ENCODE data around the gene CCDC158. TPM values are rescaled to one million over a fixed set of nuclear protein-coding genes. Genes with fewer than 3 reads are reported as not detected.

CCDC158 gene
- total and polyA plus RNA-seq, 2 experiments from 2014 or later: 0.21 to 0.27 TPM

DNA sequence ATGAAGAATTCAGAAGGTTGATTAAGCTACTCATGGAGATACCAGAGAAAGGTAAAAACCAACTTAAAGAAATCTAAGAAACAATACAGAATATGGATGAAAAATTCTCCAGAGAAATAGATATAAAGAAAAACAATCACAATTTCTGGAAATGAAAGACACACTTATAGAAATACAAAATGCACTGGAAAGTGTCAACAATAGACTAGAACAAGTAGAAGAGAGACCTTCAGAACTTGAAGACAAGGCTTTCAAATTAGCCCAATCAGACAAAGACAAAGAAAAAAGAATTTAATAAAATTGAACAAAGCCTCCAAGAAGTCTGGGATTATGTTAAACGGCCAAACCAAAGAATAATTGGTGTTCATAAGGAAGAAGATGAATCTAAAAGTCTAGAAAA, 104.8 kb downstream of the CCDC158 start:
- ATAC-seq: no peak

More for the DNA sequence above, 104.8 kb downstream of the CCDC158 start:
- Histone ChIP-seq H3F3A (replicated peaks; ENCODE audit: low read depth) (no peaks in the 10 kb centered on the region), H2AFZ (no peak overlapping the region), H3K4me3 (no peak overlapping the region), H3K27ac (ENCODE audit: low read depth) (no peak overlapping the region), H4K20me1 (replicated peaks; ENCODE audit: insufficient read depth) (no peaks in the 10 kb centered on the region), H3K4me1 (ENCODE audit: insufficient read depth) (no peaks in the 10 kb centered on the region), H3K36me3 (ENCODE audit: insufficient read depth) (no peaks in the 10 kb centered on the region; the same call in 1 of the 2 replicates), H3K79me2 (replicated peaks; ENCODE audit: insufficient read depth) (no peaks in the 10 kb centered on the region), H3K27me3 (ENCODE audit: insufficient read depth) (no peaks in the 10 kb centered on the region), H3K9me2 (ENCODE audit: insufficient read depth) (peaks cover 6% of the 10 kb centered on the region; the same call in 1 of the 2 replicates), H3K4me2 (no peak overlapping the region)
- no peak for DNase-seq (ENCODE audit: low spot score)
- Mint-ChIP-seq H3K9me3 (peaks cover 12% of the 10 kb centered on the region; the same call in 2 of the 3 replicates), H3K4me3 (no peak overlapping the region), H3K27ac (no peak overlapping the region), H3K36me3 (ENCODE audit: low read depth) (no peaks in the 10 kb centered on the region), H3K27me3 (ENCODE audit: insufficient read depth, low read depth, poor library complexity) (no peaks in the 10 kb centered on the region), H3K4me1 (no peaks in the 10 kb centered on the region; the same call in 2 of the 3 replicates)
- no peak for TF ChIP-seq JUNB (IDR thresholded peaks at IDR 0.05; ENCODE audit: unreplicated experiment)
- TF ChIP-seq ZNF331 (CRISPR knock-in tag; IDR thresholded peaks at IDR 0.05; ENCODE audit: low read depth): no peak
- TF ChIP-seq, protein P1, sequence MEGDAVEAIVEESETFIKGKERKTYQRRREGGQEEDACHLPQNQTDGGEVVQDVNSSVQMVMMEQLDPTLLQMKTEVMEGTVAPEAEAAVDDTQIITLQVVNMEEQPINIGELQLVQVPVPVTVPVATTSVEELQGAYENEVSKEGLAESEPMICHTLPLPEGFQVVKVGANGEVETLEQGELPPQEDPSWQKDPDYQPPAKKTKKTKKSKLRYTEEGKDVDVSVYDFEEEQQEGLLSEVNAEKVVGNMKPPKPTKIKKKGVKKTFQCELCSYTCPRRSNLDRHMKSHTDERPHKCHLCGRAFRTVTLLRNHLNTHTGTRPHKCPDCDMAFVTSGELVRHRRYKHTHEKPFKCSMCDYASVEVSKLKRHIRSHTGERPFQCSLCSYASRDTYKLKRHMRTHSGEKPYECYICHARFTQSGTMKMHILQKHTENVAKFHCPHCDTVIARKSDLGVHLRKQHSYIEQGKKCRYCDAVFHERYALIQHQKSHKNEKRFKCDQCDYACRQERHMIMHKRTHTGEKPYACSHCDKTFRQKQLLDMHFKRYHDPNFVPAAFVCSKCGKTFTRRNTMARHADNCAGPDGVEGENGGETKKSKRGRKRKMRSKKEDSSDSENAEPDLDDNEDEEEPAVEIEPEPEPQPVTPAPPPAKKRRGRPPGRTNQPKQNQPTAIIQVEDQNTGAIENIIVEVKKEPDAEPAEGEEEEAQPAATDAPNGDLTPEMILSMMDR (conservative IDR thresholded peaks at IDR 0.05; ENCODE audit: low read depth in 2 of 2): no peak
- TF ChIP-seq STAT1 (IDR thresholded peaks at IDR 0.05; ENCODE audit: unreplicated experiment): no peak
- no peak for TF ChIP-seq ZNF114 (CRISPR knock-in tag; IDR thresholded peaks at IDR 0.05)
- TF ChIP-seq, protein P2, sequence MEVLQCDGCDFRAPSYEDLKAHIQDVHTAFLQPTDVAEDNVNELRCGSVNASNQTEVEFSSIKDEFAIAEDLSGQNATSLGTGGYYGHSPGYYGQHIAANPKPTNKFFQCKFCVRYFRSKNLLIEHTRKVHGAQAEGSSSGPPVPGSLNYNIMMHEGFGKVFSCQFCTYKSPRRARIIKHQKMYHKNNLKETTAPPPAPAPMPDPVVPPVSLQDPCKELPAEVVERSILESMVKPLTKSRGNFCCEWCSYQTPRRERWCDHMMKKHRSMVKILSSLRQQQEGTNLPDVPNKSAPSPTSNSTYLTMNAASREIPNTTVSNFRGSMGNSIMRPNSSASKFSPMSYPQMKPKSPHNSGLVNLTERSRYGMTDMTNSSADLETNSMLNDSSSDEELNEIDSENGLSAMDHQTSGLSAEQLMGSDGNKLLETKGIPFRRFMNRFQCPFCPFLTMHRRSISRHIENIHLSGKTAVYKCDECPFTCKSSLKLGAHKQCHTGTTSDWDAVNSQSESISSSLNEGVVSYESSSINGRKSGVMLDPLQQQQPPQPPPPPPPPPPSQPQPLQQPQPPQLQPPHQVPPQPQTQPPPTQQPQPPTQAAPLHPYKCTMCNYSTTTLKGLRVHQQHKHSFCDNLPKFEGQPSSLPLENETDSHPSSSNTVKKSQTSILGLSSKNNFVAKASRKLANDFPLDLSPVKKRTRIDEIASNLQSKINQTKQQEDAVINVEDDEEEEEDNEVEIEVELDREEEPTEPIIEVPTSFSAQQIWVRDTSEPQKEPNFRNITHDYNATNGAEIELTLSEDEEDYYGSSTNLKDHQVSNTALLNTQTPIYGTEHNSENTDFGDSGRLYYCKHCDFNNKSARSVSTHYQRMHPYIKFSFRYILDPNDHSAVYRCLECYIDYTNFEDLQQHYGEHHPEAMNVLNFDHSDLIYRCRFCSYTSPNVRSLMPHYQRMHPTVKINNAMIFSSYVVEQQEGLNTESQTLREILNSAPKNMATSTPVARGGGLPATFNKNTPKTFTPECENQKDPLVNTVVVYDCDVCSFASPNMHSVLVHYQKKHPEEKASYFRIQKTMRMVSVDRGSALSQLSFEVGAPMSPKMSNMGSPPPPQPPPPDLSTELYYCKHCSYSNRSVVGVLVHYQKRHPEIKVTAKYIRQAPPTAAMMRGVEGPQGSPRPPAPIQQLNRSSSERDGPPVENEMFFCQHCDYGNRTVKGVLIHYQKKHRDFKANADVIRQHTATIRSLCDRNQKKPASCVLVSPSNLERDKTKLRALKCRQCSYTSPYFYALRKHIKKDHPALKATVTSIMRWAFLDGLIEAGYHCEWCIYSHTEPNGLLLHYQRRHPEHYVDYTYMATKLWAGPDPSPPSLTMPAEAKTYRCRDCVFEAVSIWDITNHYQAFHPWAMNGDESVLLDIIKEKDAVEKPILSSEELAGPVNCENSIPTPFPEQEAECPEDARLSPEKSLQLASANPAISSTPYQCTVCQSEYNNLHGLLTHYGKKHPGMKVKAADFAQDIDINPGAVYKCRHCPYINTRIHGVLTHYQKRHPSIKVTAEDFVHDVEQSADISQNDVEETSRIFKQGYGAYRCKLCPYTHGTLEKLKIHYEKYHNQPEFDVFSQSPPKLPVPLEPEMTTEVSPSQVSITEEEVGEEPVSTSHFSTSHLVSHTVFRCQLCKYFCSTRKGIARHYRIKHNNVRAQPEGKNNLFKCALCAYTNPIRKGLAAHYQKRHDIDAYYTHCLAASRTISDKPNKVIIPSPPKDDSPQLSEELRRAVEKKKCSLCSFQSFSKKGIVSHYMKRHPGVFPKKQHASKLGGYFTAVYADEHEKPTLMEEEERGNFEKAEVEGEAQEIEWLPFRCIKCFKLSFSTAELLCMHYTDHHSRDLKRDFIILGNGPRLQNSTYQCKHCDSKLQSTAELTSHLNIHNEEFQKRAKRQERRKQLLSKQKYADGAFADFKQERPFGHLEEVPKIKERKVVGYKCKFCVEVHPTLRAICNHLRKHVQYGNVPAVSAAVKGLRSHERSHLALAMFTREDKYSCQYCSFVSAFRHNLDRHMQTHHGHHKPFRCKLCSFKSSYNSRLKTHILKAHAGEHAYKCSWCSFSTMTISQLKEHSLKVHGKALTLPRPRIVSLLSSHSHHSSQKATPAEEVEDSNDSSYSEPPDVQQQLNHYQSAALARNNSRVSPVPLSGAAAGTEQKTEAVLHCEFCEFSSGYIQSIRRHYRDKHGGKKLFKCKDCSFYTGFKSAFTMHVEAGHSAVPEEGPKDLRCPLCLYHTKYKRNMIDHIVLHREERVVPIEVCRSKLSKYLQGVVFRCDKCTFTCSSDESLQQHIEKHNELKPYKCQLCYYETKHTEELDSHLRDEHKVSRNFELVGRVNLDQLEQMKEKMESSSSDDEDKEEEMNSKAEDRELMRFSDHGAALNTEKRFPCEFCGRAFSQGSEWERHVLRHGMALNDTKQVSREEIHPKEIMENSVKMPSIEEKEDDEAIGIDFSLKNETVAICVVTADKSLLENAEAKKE (CRISPR knock-in tag; IDR thresholded peaks at IDR 0.05): no peak
- no peak for TF ChIP-seq NANOG (IDR thresholded peaks at IDR 0.05; ENCODE audit: borderline replicate concordance)
- no peak for TF ChIP-seq REST (IDR thresholded peaks at IDR 0.05; ENCODE audit: unreplicated experiment)
- TF ChIP-seq EZH2phosphoT487 (IDR thresholded peaks at IDR 0.05; ENCODE audit: unreplicated experiment): no peak
- TF ChIP-seq ETS1 (IDR thresholded peaks at IDR 0.05): no peak
- TF ChIP-seq POLR2AphosphoS5 (IDR thresholded peaks at IDR 0.05; ENCODE audit: low read depth): no peak
- no peak for TF ChIP-seq EZH2 (IDR thresholded peaks at IDR 0.05; ENCODE audit: low read depth, unreplicated experiment)
- no peak for TF ChIP-seq CREB1 (CRISPR knock-in tag; IDR thresholded peaks at IDR 0.05; ENCODE audit: low read depth)
